GM18507 (cell line): Measurements from ENCODE around the gene GNAI1.

Experiments
- DNase-seq: peaks from one replicate; pipeline ENCODE4 v3.0.0; 2011; ENCODE audit warnings: low read depth; ENCODE audit not compliant: insufficient read length; ENCODE audit errors: extremely low spot score
- FAIRE-seq: peaks from 2 replicates; lab custom pipeline; 2011; peaks lifted over from hg19 to GRCh38; lab: Jason Lieb, UNC

The GNAI1 gene

GRCh38 chr7:80134536-80135308 lies at the start of gene GNAI1:
TSS of gene GNAI1 (plus strand) at chr7:80134831. CDS start at chr7:80135161, 330 bp downstream.
- FAIRE-seq (no peak), DNase-seq (no peak)

- FAIRE-seq (no peak), DNase-seq (no peak)
These were observed 47.4 kb upstream of the GNAI1 start for GRCh38 chr7:80087051-80087770.

GRCh38 chr7:80087771-80088170 lies 46.9 kb upstream of the GNAI1 start:
- no peak for FAIRE-seq
- no peak for DNase-seq

GRCh38 chr7:80088705-80089104 lies 45.9 kb upstream of the GNAI1 start:
- DNase-seq (no peak), FAIRE-seq (no peak)

- DNase-seq (no peak), FAIRE-seq (no peak)
These were observed 45.3 kb upstream of the GNAI1 start for GRCh38 chr7:80089366-80089765.

GRCh38 chr7:80093349-80093748 lies 41.3 kb upstream of the GNAI1 start:
- FAIRE-seq: no peak

GRCh38 chr7:80095545-80095944 lies 39.1 kb upstream of the GNAI1 start:
- DNase-seq (no peak), FAIRE-seq (no peak)

More at GRCh38 chr7:80093349-80093748, 41.3 kb upstream of the GNAI1 start:
- no peak for DNase-seq

- no peak for FAIRE-seq
These were observed 36.9 kb upstream of the GNAI1 start for GRCh38 chr7:80097756-80098155.

GRCh38 chr7:80098795-80099194 lies 35.8 kb upstream of the GNAI1 start:
- FAIRE-seq (no peak), DNase-seq (no peak)

More at GRCh38 chr7:80097756-80098155, 36.9 kb upstream of the GNAI1 start:
- no peak for DNase-seq

GRCh38 chr7:80100254-80100653 lies 34.4 kb upstream of the GNAI1 start:
- no peak for DNase-seq
- no peak for FAIRE-seq

- peak; percentile 39 for FAIRE-seq
- no peak for DNase-seq
These were observed 28.8 kb upstream of the GNAI1 start for GRCh38 chr7:80105701-80106408.

GRCh38 chr7:80106498-80107113 lies 28.0 kb upstream of the GNAI1 start:
- FAIRE-seq: no peak

GRCh38 chr7:80107278-80107677 lies 27.4 kb upstream of the GNAI1 start:
- DNase-seq (no peak), FAIRE-seq (no peak)

More at GRCh38 chr7:80106498-80107113, 28.0 kb upstream of the GNAI1 start:
- DNase-seq: no peak

GRCh38 chr7:80110376-80110775 lies 24.3 kb upstream of the GNAI1 start:
- DNase-seq: no peak
- FAIRE-seq: no peak

- no peak for DNase-seq
- FAIRE-seq: no peak
These were observed 20.5 kb upstream of the GNAI1 start for GRCh38 chr7:80114159-80114558.

- DNase-seq (no peak), FAIRE-seq (no peak)
These were observed 9.9 kb upstream of the GNAI1 start for GRCh38 chr7:80124526-80125264.

- FAIRE-seq: no peak
- DNase-seq: no peak
These were observed 7.0 kb upstream of the GNAI1 start for GRCh38 chr7:80127412-80128160.

GRCh38 chr7:80128918-80129317 lies 5.7 kb upstream of the GNAI1 start:
- DNase-seq: no peak
- FAIRE-seq: no peak
